GM12878 (cell line): Measurements from ENCODE around the gene NLRC5.

Source experiments
- ATF7 ChIP-seq: fragments of 450-650 bp; IDR thresholded peaks from 2 replicates; pipeline ENCODE4 v1.6.1; 2016; ENCODE audit warnings: low read depth, mild to moderate bottlenecking
- BHLHE40 ChIP-seq, 2 experiments: fragments of 450-650 bp in 1 of 2; IDR thresholded peaks; 2 replicates each; pipeline ENCODE4 v1.6.1; 2011 to 2017; ENCODE audit warnings: low read depth in 2 of 2, borderline replicate concordance in 1 of 2, improper control_type of control experiment in 1 of 2, low read length in 1 of 2, mild to moderate bottlenecking in 1 of 2
- CHD2 ChIP-seq: IDR thresholded peaks from 2 replicates; pipeline ENCODE4 v1.6.1; 2011; ENCODE audit warnings: low read depth, low read length, improper control_type of control experiment, borderline replicate concordance
- DPF2 ChIP-seq: fragments of 450-650 bp; IDR thresholded peaks from 2 replicates; pipeline ENCODE4 v1.6.1; 2017; ENCODE audit warnings: mild to moderate bottlenecking
- HDAC2 ChIP-seq: fragments of 200-600 bp; sonication (generic); IDR thresholded peaks from 2 replicates; pipeline ENCODE4 v1.6.1; 2017
- IRF4 ChIP-seq: IDR thresholded peaks from 2 replicates; pipeline ENCODE4 v1.6.1; 2011; ENCODE audit warnings: low read depth, low read length
- MXI1 ChIP-seq: fragments of 150-350 bp; IDR thresholded peaks from 2 replicates; pipeline ENCODE4 v1.6.1; 2011; ENCODE audit warnings: low read depth, mild to moderate bottlenecking, inconsistent platforms, low read length, improper control_type of control experiment
- POLR2A ChIP-seq: IDR thresholded peaks from 2 replicates; pipeline ENCODE4 v1.6.1; 2011; ENCODE audit warnings: low read depth, mild to moderate bottlenecking, low read length
- POLR2AphosphoS5 ChIP-seq: IDR thresholded peaks from 2 replicates; pipeline ENCODE4 v1.6.1; 2011; ENCODE audit warnings: mild to moderate bottlenecking, low read length, inconsistent platforms
- YY1 ChIP-seq: IDR thresholded peaks from 2 replicates; pipeline ENCODE4 v1.6.1; 2011; ENCODE audit warnings: low read depth, mild to moderate bottlenecking, low read length
- ZNF24 ChIP-seq: fragments of 450-650 bp; IDR thresholded peaks from 2 replicates; pipeline ENCODE4 v1.6.1; 2017; ENCODE audit warnings: antibody characterized with exemption, mild to moderate bottlenecking
- TF ChIP-seq, protein P1 (sequence below), 3 experiments: IDR thresholded peaks in 2 of 3; conservative IDR thresholded peaks in 1 of 3; 2 replicates each; pipeline ENCODE4 v1.5.1; 2011; ENCODE audit warnings: low read depth in 3 of 3, low read length in 3 of 3, mild to moderate bottlenecking in 3 of 3, control low read depth in 2 of 3, moderate library complexity in 2 of 3, inconsistent platforms in 1 of 3, mixed read lengths in 1 of 3; ENCODE audit not compliant: control insufficient read depth in 2 of 3, insufficient read depth in 1 of 3; ENCODE audit errors: extremely low read depth in 1 of 3

DNA sequence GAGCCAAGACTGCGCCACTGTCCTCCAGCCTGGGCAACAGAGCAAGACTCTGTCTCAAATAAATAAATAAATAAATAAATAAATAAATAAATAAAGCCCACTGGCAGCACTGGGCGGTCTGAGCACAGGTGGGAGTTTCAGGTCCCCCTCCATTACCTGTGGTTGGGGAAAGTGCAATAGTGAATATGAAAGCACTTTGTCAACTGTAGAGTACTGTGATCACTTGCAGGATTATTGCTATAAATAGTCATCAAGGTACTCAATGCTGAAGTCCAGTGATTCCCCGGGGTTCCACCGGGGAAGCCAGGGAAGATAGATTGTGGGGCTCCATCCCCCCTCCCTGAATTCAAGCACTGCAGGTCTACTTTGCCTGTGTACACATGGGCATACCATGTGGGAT is 60.3 kb downstream of the NLRC5 start:
- TF ChIP-seq MXI1 (no peak), POLR2A (no peak), ZNF24 (no peak), HDAC2 (no peak), CHD2 (no peak), POLR2AphosphoS5 (no peak), DPF2 (0 out of 2 replicates have a peak, but pooled peaks have one; percentile 39), ATF7 (0 out of 2 replicates have a peak, but pooled peaks have one; percentile 30), YY1 (no peak), BHLHE40 (IDR thresholded peaks at IDR 0.05; ENCODE audit: borderline replicate concordance in 1 of 2, low read depth in 2 of 2, low read length in 1 of 2) (peak; percentile 33; a peak in 2 of 4 replicates), IRF4 (peak; percentile 89)
- TF ChIP-seq, protein P1, sequence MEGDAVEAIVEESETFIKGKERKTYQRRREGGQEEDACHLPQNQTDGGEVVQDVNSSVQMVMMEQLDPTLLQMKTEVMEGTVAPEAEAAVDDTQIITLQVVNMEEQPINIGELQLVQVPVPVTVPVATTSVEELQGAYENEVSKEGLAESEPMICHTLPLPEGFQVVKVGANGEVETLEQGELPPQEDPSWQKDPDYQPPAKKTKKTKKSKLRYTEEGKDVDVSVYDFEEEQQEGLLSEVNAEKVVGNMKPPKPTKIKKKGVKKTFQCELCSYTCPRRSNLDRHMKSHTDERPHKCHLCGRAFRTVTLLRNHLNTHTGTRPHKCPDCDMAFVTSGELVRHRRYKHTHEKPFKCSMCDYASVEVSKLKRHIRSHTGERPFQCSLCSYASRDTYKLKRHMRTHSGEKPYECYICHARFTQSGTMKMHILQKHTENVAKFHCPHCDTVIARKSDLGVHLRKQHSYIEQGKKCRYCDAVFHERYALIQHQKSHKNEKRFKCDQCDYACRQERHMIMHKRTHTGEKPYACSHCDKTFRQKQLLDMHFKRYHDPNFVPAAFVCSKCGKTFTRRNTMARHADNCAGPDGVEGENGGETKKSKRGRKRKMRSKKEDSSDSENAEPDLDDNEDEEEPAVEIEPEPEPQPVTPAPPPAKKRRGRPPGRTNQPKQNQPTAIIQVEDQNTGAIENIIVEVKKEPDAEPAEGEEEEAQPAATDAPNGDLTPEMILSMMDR (IDR thresholded peaks at IDR 0.05 in 2 of 3, conservative IDR thresholded peaks at IDR 0.05 in 1 of 3; ENCODE audit: control insufficient read depth in 2 of 3, extremely low read depth in 1 of 3, insufficient read depth in 1 of 3, low read depth in 3 of 3, low read length in 3 of 3) = no peak
